Measurements from ENCODE around the gene LRCH1. TPM values are rescaled to one million over a fixed set of nuclear protein-coding genes. Genes with fewer than 3 reads are reported as not detected.

Gene LRCH1
- total and polyA plus RNA-seq, 4 donors, result 2.6 to 6.6 (median 3.4) TPM

GRCh38 chr13:46739447-46740098 is 186.6 kb downstream of the LRCH1 start:
- 95% methylated on average over 4 of the region's 4 CpGs for WGBS
- peaks cover 4 to 25% (median 19%) of the 10 kb centered on the region in 4 donors for H3K36me3 ChIP-seq (ENCODE audit: control insufficient read depth in 4 of 4, insufficient read depth in 3 of 4, low read depth in 1 of 4, low read length in 3 of 4)
- no peaks in the 10 kb centered on the region for H3K4me1 ChIP-seq (ENCODE audit: control insufficient read depth in 4 of 4, insufficient read depth in 4 of 4, low read length in 3 of 4)
- no peak overlapping the region for H3K27ac ChIP-seq (ENCODE audit: low read depth in 1 of 2, low read length in 2 of 2)
- no peak for DNase-seq (ENCODE audit: low spot score)
- H3K4me3 ChIP-seq (ENCODE audit: low read depth in 1 of 3, low read length in 3 of 3), result no peak overlapping the region
- no peaks in the 10 kb centered on the region for H3K27me3 ChIP-seq (ENCODE audit: control insufficient read depth in 4 of 4, insufficient read depth in 4 of 4, low read length in 3 of 4)
- H3K9me3 ChIP-seq (ENCODE audit: control insufficient read depth in 4 of 4, low read length in 3 of 4), result no peaks in the 10 kb centered on the region
- TF ChIP-seq ATF3 (IDR thresholded peaks at IDR 0.05), result no peak
- H3K9ac ChIP-seq (ENCODE audit: low read depth in 1 of 2, low read length in 2 of 2), result no peak overlapping the region

- no peak overlapping the region for H3K4me3 ChIP-seq (ENCODE audit: low read depth in 1 of 3, low read length in 3 of 3)
- no peaks in the 10 kb centered on the region for H3K9me3 ChIP-seq (ENCODE audit: control insufficient read depth in 4 of 4, low read length in 3 of 4)
- no peaks in the 10 kb centered on the region for H3K27me3 ChIP-seq (ENCODE audit: control insufficient read depth in 4 of 4, insufficient read depth in 4 of 4, low read length in 3 of 4)
- DNase-seq (ENCODE audit: low spot score), result no peak
- 90% methylated on average over 2 of the region's 2 CpGs for WGBS
- peaks cover 2 to 31% (median 21%) of the 10 kb centered on the region in 4 donors for H3K36me3 ChIP-seq (ENCODE audit: control insufficient read depth in 4 of 4, insufficient read depth in 3 of 4, low read depth in 1 of 4, low read length in 3 of 4)
- H3K4me1 ChIP-seq (ENCODE audit: control insufficient read depth in 4 of 4, insufficient read depth in 4 of 4, low read length in 3 of 4), result no peaks in the 10 kb centered on the region
- H3K9ac ChIP-seq (ENCODE audit: low read depth in 1 of 2, low read length in 2 of 2), result no peak overlapping the region
- no peak overlapping the region for H3K27ac ChIP-seq (ENCODE audit: low read depth in 1 of 2, low read length in 2 of 2)
- no peak for TF ChIP-seq YY1 (IDR thresholded peaks at IDR 0.05)
- TF ChIP-seq, protein P1, sequence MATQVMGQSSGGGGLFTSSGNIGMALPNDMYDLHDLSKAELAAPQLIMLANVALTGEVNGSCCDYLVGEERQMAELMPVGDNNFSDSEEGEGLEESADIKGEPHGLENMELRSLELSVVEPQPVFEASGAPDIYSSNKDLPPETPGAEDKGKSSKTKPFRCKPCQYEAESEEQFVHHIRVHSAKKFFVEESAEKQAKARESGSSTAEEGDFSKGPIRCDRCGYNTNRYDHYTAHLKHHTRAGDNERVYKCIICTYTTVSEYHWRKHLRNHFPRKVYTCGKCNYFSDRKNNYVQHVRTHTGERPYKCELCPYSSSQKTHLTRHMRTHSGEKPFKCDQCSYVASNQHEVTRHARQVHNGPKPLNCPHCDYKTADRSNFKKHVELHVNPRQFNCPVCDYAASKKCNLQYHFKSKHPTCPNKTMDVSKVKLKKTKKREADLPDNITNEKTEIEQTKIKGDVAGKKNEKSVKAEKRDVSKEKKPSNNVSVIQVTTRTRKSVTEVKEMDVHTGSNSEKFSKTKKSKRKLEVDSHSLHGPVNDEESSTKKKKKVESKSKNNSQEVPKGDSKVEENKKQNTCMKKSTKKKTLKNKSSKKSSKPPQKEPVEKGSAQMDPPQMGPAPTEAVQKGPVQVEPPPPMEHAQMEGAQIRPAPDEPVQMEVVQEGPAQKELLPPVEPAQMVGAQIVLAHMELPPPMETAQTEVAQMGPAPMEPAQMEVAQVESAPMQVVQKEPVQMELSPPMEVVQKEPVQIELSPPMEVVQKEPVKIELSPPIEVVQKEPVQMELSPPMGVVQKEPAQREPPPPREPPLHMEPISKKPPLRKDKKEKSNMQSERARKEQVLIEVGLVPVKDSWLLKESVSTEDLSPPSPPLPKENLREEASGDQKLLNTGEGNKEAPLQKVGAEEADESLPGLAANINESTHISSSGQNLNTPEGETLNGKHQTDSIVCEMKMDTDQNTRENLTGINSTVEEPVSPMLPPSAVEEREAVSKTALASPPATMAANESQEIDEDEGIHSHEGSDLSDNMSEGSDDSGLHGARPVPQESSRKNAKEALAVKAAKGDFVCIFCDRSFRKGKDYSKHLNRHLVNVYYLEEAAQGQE (IDR thresholded peaks at IDR 0.05), result no peak
- TF ChIP-seq MAX (IDR thresholded peaks at IDR 0.05), result no peak
- TF ChIP-seq FOXA2 (IDR thresholded peaks at IDR 0.05), result no peak
- TF ChIP-seq HNF4G (IDR thresholded peaks at IDR 0.05), result no peak
- TF ChIP-seq FOXA1 (IDR thresholded peaks at IDR 0.05), result no peak
- no peak for TF ChIP-seq ZBTB33 (IDR thresholded peaks at IDR 0.05)
- no peak for TF ChIP-seq SP1 (IDR thresholded peaks at IDR 0.05)
- no peak for TF ChIP-seq HNF4A (conservative IDR thresholded peaks at IDR 0.05)
- no peak for TF ChIP-seq JUND (IDR thresholded peaks at IDR 0.05)
- no peak for TF ChIP-seq CTCF (IDR thresholded peaks at IDR 0.05; ENCODE audit: low read depth, low read length, missing input control)
- no peak for TF ChIP-seq EGR1 (IDR thresholded peaks at IDR 0.05; ENCODE audit: low read depth in 2 of 2)
- no peak for TF ChIP-seq RXRA (IDR thresholded peaks at IDR 0.05)
- no peak for TF ChIP-seq GABPA (IDR thresholded peaks at IDR 0.05 in 1 of 2, conservative IDR thresholded peaks at IDR 0.05 in 1 of 2)
- TF ChIP-seq NR2F2 (IDR thresholded peaks at IDR 0.05), result no peak
- no peak for TF ChIP-seq TAF1 (conservative IDR thresholded peaks at IDR 0.05)
- TF ChIP-seq ATF3 (IDR thresholded peaks at IDR 0.05), result no peak
Observed at GRCh38 chr13:46743191-46743590, 190.2 kb downstream of the LRCH1 start.
